ENCODE data around the gene SLC11A1. TPM values are rescaled to one million over a fixed set of nuclear protein-coding genes. Genes with fewer than 3 reads are reported as not detected.

Gene SLC11A1
- total RNA-seq, 8 experiments from 2014 or later, result 0.50 to 3.1 (median 0.95) TPM

DNA sequence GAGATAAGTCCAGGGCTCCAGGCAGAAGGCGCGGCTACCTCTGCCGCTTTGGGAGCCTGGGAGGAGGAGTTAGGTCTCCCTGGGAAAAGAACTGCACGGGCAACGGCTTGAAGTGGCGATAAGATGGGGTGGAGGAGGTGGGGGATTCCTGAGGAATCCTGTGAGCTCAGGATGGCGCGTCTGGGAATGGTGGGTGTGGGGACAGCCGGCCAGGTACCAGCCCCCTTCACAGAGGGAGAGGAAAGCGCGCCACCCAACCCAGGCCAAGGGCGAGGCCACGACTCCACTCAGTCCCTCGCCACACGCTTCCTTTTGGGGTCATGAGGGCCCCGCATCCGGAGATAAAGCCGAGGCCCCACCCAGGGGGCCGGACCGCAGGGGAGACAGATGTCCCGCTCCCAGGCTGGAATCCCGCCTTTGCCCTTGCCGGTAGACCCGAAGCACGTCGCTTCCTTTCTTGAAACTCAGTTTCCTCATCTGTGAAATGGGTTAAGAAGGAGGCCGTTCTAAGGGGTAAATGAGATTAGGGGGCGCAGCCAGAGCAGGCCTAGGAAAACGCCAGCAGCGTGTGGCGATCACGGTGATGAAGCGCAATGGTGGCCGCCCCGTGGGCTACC is 15.9 kb downstream of the SLC11A1 start:
- peaks cover 6 to 28% of the 10 kb centered on the region in 2 donors for H3K4me1 ChIP-seq (replicated peaks in 1 of 2)
- 0% methylated on average over 1 to 2 of the region's 35 CpGs; no CpG with 5 or more reads in 8 of the 10 experiments for WGBS, 10 experiments
- ATAC-seq (replicated peaks in 6 of 8), result no peak
- H3K4me3 ChIP-seq, result peak overlapping the region; percentile 72 to 96 (median 90)
- in situ Hi-C loops (cut with MboI; ENCODE audit: low pct_unique_long_range_greater_than_20kb in 2 of 9, low sequenced_read_pairs in 9 of 9, unreplicated experiment in 9 of 9), result loop anchor here in 8 of 9 experiments (10.0 to 25.0 kb wide), 2 partner anchors 93 to 111 kb away; partner anchors contain the start of gene TMBIM1 (in 7 of the 8)
- peak overlapping the region in 1 of 2 donors; percentile 88 for H3K27ac ChIP-seq

DNA sequence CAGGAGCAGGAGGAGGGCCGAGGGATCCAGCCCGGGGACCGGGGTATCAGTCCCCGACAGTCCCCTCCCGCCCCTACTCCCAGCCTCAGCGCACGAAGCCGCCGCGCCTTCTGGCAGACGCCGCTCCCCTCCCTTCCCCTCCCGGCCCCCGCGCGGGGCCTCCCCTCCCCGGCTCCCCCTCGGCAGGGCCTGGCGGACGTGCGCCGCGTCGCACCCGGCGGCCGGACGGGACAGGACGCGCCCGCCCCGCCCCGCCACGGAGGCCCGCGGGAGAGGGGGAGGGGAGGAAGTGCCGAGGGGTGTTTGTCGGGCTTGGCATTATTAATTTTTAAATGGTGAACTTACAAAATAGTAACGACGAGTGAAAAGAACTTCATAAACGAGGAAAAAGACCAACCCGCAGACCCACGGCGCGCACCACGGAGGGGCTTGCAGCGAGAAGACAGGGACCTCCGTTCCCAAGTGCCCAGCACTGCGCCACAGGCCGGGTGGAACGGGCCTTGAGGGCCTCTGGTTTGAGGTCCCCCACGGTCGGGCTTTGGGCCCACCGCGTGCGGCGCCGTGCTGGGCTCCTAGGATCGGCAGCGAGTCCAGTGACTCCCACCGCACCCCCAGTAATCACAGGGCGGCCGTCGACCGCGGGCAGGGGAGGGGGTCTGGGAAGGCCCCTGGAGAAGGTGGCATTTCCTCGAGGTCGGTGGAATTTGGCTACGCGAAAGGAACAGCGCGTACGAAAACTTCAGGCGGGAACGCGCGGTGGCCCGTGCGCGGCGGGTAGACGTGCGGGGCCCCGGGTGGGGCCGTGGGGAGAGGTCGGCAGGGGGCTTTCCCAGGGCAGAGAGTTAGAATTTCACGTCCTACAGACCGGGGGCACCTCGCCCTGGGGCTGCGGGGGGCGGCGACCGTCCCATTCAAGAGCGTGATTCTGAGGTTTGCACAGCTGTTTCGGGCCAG is 16.6 kb downstream of the SLC11A1 start:
- WGBS, 10 experiments, result 0 to 11% methylated on average over 1 to 3 of the region's 95 CpGs; no CpG with 5 or more reads in 8 of the 10 experiments
- Histone ChIP-seq H3K27ac (peak overlapping the region; percentile 28 to 88), H3K4me3 (peak overlapping the region; percentile 72 to 96 (median 90)), H3K4me1 (replicated peaks in 1 of 2) (peaks cover 6 to 28% of the 10 kb centered on the region in 2 donors)
- in situ Hi-C loops (cut with MboI; ENCODE audit: low pct_unique_long_range_greater_than_20kb in 2 of 9, low sequenced_read_pairs in 9 of 9, unreplicated experiment in 9 of 9), result loop anchor here in 8 of 9 experiments (10.0 to 25.0 kb wide), 2 partner anchors 94 to 111 kb away; partner anchors contain the start of gene TMBIM1 (in 7 of the 8)
- peak; percentile 0 to 25 (median 4) for ATAC-seq (replicated peaks in 6 of 8)

DNA sequence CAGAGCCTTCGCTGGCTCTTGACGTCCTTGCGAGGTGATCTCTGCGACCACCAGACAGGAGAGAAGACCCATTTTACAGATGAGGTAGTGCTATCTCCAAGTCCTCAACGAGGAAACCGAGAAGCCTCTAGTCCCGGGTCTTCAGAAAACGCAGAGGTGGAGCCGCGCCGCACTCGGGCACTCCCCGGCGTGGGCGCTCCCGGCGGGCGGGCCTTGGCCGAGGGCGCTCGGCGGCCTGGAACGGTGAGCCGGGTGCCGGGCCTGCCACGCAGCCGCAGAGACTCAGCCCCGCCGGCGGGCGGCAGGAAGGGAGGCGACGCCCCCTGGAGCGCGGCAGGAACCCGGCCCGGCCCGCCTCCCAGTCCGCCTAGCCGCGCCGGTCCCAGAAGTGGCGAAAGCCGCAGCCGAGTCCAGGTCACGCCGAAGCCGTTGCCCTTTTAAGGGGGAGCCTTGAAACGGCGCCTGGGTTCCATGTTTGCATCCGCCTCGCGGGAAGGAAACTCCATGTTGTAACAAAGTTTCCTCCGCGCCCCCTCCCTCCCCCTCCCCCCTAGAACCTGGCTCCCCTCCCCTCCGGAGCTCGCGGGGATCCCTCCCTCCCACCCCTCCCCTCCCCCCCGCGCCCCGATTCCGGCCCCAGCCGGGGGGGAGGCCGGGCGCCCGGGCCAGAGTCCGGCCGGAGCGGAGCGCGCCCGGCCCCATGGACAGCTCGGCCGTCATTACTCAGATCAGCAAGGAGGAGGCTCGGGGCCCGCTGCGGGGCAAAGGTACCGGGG is 17.5 kb downstream of the SLC11A1 start, which contains the start of gene CTDSP1:
TSS of gene CTDSP1 (plus strand) at position 478 of the 776 bp plus-strand sequence. CDS start at position 701, 223 bp downstream.
- in situ Hi-C loops (cut with MboI; ENCODE audit: low pct_unique_long_range_greater_than_20kb in 2 of 9, low sequenced_read_pairs in 9 of 9, unreplicated experiment in 9 of 9), result loop anchor here in 8 of 9 experiments (10.0 to 25.0 kb wide), 4 partner anchors 65 to 238 kb away; partner anchors contain the start of gene TMBIM1 (in 7 of the 8)
- Histone ChIP-seq H3K4me1 (replicated peaks in 1 of 2) (peaks cover 6 to 29% of the 10 kb centered on the region in 2 donors), H3K4me3 (peak within 1 kb of the TSS; percentile 72 to 96 (median 90)), H3K27ac (peak within 1 kb of the TSS; percentile 37 to 88)
- WGBS, 10 experiments, result 0 to 20% (median 3%) methylated on average over 1 to 29 of the region's 78 CpGs; no CpG with 5 or more reads in 6 of the 10 experiments
- peak; percentile 44 to 69 (median 50) for ATAC-seq (replicated peaks in 6 of 8)

DNA sequence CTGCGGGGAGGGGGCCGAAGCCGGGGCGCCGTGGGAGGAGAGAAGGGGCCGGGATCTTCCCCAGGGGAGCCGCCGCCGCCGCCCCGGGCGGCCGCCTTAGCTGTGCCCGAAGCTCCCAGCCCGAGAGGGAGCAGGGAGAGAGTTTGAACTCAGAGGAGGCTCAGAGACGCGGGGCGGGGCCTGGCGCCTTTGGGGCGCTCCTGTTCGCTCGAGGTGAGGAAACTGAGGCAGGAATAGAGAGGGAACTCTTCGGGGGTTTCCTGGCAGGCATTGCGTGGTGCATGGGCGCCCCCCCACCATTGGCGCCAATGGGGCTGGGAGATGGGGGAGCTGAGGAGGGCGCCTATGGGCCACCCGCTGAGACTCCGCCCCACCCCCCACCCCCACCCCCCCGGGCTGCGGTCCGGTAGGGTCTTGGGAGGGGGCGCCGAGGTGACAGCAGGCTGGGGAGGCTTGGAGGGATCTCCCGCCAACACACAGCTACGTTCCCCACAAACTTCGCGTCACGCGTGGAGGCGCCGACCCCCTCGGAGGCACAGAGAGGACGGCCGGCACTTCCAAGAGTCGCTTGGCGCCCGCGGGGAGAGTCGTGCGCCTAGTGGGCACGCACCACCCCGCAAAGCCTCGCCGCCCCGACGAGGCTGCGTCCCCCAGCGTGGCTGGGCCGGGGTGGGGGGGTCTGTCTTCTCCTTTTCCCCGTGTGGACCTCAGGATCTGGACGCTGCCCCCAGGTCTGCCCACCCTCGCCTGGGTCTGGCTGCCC is 18.3 kb downstream of the SLC11A1 start:
- peak overlapping the region; percentile 37 to 88 for H3K27ac ChIP-seq
- ATAC-seq (replicated peaks in 6 of 8), result peak; percentile 1 to 6 (median 2)
- H3K4me3 ChIP-seq, result peak overlapping the region; percentile 72 to 96 (median 90)
- H3K4me1 ChIP-seq (replicated peaks in 1 of 2), result peaks cover 13 to 36% of the 10 kb centered on the region in 2 donors
- in situ Hi-C loops (cut with MboI; ENCODE audit: low pct_unique_long_range_greater_than_20kb in 2 of 9, low sequenced_read_pairs in 9 of 9, unreplicated experiment in 9 of 9), result loop anchor here in 1 of 9 experiments (10.0 to 25.0 kb wide), 2 partner anchors 64 to 237 kb away; no protein-coding TSS in a partner anchor
- no CpG with 5 or more reads among the region's 63 CpGs for WGBS, 10 experiments

DNA sequence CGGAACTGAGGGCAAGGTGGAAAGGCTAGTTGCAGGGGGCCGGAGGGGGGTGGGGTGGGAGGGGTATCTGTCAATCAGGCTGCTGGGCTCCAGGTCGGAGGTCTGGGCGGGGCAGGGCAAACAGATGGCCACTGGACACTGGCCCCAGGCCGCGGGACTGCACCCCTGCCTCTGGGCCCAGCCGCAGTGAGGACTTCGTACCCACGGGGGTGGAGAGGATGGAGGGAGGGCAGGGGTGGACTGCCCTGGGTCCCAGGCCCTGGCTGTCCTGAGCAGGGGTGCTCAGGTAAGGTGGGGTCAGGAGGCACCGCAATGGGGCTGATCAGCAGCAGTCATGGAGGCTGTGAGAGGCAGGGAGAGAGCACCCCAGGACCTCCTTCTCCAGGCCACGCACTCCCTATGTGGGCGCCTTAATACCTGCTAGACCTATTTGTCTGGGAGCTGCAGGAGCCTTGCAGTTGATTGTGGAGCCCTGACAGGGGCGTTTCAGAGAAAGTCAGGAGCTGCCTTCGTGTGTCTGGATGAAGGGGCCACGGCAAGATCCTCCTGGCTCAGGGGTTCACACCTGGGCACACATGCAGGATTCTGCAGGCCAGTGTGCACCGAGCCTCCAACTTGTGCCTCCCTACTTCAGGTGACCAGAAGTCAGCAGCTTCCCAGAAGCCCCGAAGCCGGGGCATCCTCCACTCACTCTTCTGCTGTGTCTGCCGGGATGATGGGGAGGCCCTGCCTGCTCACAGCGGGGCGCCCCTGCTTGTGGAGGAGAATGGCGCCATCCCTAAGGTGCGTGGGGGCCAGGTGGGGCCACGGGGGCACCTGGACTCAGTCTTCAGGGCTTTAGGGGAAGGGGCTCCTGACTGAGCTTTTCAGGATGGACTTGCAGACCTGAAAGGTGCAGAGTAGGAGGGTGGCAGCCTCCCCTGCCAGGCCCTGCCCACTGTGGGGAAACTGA is 19.1 kb downstream of the SLC11A1 start:
- Histone ChIP-seq H3K4me3 (peak overlapping the region; percentile 72 to 96 (median 90)), H3K4me1 (replicated peaks in 1 of 2) (peaks cover 19 to 42% of the 10 kb centered on the region in 2 donors), H3K27ac (no peak overlapping the region)
- in situ Hi-C loops (cut with MboI; ENCODE audit: low pct_unique_long_range_greater_than_20kb in 2 of 9, low sequenced_read_pairs in 9 of 9, unreplicated experiment in 9 of 9), result loop anchor here in 1 of 9 experiments (10.0 to 25.0 kb wide), 2 partner anchors 64 to 236 kb away; no protein-coding TSS in a partner anchor
- 52 to 79% (median 54%) methylated on average over 2 to 4 of the region's 24 CpGs; no CpG with 5 or more reads in 7 of the 10 experiments for WGBS, 10 experiments
- no peak for ATAC-seq (replicated peaks in 6 of 8)

DNA sequence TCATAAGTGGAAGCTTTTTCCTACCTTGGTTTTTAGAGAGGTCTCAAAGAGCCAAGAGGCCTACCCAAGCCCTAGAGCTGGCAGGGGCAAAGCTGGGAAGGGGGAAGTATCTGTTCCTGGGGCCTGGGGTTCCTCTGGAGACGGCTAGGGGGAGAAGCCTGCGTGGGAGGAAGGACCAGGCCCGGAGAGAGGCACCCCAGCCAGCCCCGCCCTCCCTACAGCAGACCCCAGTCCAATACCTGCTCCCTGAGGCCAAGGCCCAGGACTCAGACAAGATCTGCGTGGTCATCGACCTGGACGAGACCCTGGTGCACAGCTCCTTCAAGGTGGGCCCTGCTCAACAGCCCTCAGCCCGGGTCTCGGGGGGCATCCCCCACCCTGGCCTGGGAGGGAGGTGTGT is 19.8 kb downstream of the SLC11A1 start:
- peaks cover 21 to 42% of the 10 kb centered on the region in 2 donors for H3K4me1 ChIP-seq (replicated peaks in 1 of 2)
- H3K4me3 ChIP-seq, result no peak overlapping the region
- WGBS, 10 experiments, result 80% methylated on average over 1 to 3 of the region's 9 CpGs; no CpG with 5 or more reads in 8 of the 10 experiments
- in situ Hi-C loops (cut with MboI; ENCODE audit: low pct_unique_long_range_greater_than_20kb in 2 of 9, low sequenced_read_pairs in 9 of 9, unreplicated experiment in 9 of 9), result loop anchor here in 1 of 9 experiments (10.0 to 25.0 kb wide), 2 partner anchors 63 to 235 kb away; no protein-coding TSS in a partner anchor
- ATAC-seq (replicated peaks in 6 of 8), result no peak
- no peak overlapping the region for H3K27ac ChIP-seq

DNA sequence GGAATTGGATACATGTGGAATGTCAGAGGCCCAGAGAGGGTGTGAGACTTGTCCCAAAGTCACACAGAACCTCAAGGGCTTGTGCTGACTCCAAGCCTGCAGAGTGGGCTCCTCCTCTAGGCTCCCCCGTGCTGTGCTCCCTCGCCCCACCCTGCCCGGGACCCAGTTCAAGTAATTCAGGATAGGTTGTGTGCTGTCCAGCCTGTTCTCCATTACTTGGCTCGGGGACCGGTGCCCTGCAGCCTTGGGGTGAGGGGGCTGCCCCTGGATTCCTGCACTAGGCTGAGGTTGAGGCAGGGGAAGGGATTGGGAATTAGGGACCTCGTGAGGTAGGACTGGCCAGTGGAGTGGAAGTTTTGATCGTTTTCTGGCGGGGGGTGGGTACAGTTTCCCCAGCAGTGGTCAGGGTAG is 20.4 kb downstream of the SLC11A1 start:
- in situ Hi-C loops (cut with MboI; ENCODE audit: low pct_unique_long_range_greater_than_20kb in 2 of 9, low sequenced_read_pairs in 9 of 9, unreplicated experiment in 9 of 9), result loop anchor here in 1 of 9 experiments (10.0 to 25.0 kb wide), 2 partner anchors 62 to 235 kb away; no protein-coding TSS in a partner anchor
- 82 to 100% methylated on average over 2 to 3 of the region's 8 CpGs; no CpG with 5 or more reads in 8 of the 10 experiments for WGBS, 10 experiments
- ATAC-seq (replicated peaks in 6 of 8), result no peak
- H3K27ac ChIP-seq, result no peak overlapping the region
- peaks cover 27 to 42% of the 10 kb centered on the region in 2 donors for H3K4me1 ChIP-seq (replicated peaks in 1 of 2)
- no peak overlapping the region for H3K4me3 ChIP-seq

DNA sequence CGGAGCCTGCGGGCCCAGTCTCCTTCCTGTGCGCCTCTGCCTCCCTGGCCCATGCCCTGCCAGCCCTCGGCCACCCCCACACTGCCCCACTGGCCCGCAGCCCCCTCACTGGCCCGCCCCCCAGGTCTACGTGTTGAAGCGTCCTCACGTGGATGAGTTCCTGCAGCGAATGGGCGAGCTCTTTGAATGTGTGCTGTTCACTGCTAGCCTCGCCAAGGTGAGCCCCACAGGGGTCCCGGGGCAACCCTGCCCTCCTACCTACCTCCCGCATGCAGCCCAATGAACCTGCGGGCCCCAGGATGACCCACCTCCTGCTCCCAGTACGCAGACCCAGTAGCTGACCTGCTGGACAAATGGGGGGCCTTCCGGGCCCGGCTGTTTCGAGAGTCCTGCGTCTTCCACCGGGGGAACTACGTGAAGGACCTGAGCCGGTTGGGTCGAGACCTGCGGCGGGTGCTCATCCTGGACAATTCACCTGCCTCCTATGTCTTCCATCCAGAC is 20.9 kb downstream of the SLC11A1 start:
- WGBS, 10 experiments, result 90 to 100% methylated on average over 2 to 4 of the region's 26 CpGs; no CpG with 5 or more reads in 8 of the 10 experiments
- no peak for ATAC-seq (replicated peaks in 6 of 8)
- no peak overlapping the region for H3K27ac ChIP-seq
- H3K4me1 ChIP-seq (replicated peaks in 1 of 2), result peaks cover 27 to 40% of the 10 kb centered on the region in 2 donors
- no peak overlapping the region for H3K4me3 ChIP-seq
- in situ Hi-C loops (cut with MboI; ENCODE audit: low pct_unique_long_range_greater_than_20kb in 2 of 9, low sequenced_read_pairs in 9 of 9, unreplicated experiment in 9 of 9), result loop anchor here in 1 of 9 experiments (10.0 to 25.0 kb wide), 2 partner anchors 62 to 234 kb away; no protein-coding TSS in a partner anchor

DNA sequence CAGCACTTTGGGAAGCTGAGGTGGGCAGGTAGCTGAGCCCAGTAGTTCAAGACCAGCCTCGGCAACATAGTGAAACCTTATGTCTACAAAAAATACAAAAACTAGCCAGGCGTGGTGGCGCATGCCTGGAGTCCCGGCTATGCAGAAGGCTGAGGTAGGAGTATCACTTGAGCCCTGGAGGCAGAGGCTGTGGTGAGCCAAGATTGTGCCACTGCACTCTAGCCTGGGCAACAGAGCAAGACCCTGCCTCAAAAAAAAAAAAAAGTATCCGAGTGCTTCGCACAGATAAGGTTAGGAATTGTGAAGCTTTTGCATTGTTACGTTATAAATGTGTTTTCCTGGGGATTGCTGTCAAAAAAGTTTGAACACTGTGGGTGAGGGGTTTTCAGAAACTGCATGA is 21.7 kb downstream of the SLC11A1 start:
- Histone ChIP-seq H3K27ac (no peak overlapping the region), H3K4me3 (no peak overlapping the region), H3K4me1 (replicated peaks in 1 of 2) (peaks cover 27 to 31% of the 10 kb centered on the region in 2 donors)
- 67 to 100% (median 93%) methylated on average over 1 to 6 of the region's 7 CpGs; no CpG with 5 or more reads in 4 of the 10 experiments for WGBS, 10 experiments
- in situ Hi-C loops (cut with MboI; ENCODE audit: low pct_unique_long_range_greater_than_20kb in 2 of 9, low sequenced_read_pairs in 9 of 9, unreplicated experiment in 9 of 9), result loop anchor here in 1 of 9 experiments (10.0 to 25.0 kb wide), 2 partner anchors 61 to 233 kb away; no protein-coding TSS in a partner anchor
- no peak for ATAC-seq (replicated peaks in 6 of 8)

Measured in motor neuron (in vitro differentiated cells).